IMR-90 (cell line): Measurements from ENCODE around the gene SIGLEC15.

Experiments
- CTCF ChIP-seq: conservative IDR thresholded peaks from 2 replicates; pipeline ENCODE4 v1.5.1; 2012; ENCODE audit warnings: mild to moderate bottlenecking, low read depth, low read length, improper control_type of control experiment
- POLR2A ChIP-seq: IDR thresholded peaks from 2 replicates; pipeline ENCODE4 v1.6.1; 2012; ENCODE audit warnings: mild to moderate bottlenecking, low read depth, low read length

- TF ChIP-seq CTCF (no peak), POLR2A (no peak)
Measured at GRCh38 chr18:45852631-45853030, 27.2 kb downstream of the SIGLEC15 start.
